Heart left ventricle (tissue), 13 donors: ENCODE data around the gene ZNF497.

ENCODE experiments used
- CTCF ChIP-seq, 12 donors: fragments of 200-600 bp; sonication (generic) in 4 of 12; IDR thresholded peaks; one replicate each; pipeline versions ENCODE4 v1.5.0 to v1.8.0; 2018 to 2022; ENCODE audit warnings: antibody characterized with exemption in 12 of 12, mild to moderate bottlenecking in 5 of 12
- POLR2A ChIP-seq, 2 donors: fragments of 450-650 bp; IDR thresholded peaks; one replicate each; pipeline ENCODE4 v1.6.1; 2017; ENCODE audit warnings: antibody characterized with exemption in 2 of 2, mild to moderate bottlenecking in 2 of 2, moderate library complexity in 2 of 2
- donor health status: ischemic (EF 13 %, LVEDD 7.1; RV severe dilation, severe dysfunction).
- donor health status: DM: no; HTN: yes; CAD: no.
- donor health status: DM: no; HTN: no; CAD: no.
- donor health status: ischemic (EF 25% LVEDD 6.9; RV normal size, moderate dysfunction).
- donor health status: ischemic (EF 25% LVEDD 5.7; RV mildly dilated, moderate dysfunction).
- donor health status: ischemic (EF 35%, LVEDD 5.7; RV mildly dilated, moderate dysfunction).
- donor health status: nonischemic (EF 11% LVEDD 7.7; RV severe dilation, severe dysfunction).
- donor health status: DM: yes; HTN: yes; CAD: no.
- donor health status: PGD.
- donor health status: ischemic (EF 29% LVEDD 5.4; RV normal size, mild dysfunction).
- donor health status: nonischemic (EF 23%, LVEDD 6.1; RV moderate dilation, normal function).

GRCh38 chr19:58372311-58373133 lies 10.0 kb upstream of the ZNF497 start:
- TF ChIP-seq CTCF (IDR thresholded peaks at IDR 0.05), result no peak
- no peak for TF ChIP-seq POLR2A (IDR thresholded peaks at IDR 0.05)
